PC-9 (cell line): Measurements from ENCODE around the gene PSMD6. TPM values are rescaled to one million over a fixed set of nuclear protein-coding genes. Genes with fewer than 3 reads are reported as not detected.
A peak's percentile ranks its signal among the peaks of the same experiment; 100 is the strongest.

ENCODE experiments used
- BruUV-seq: library from RNA; stranded (reverse); fragments of 400-500 nt; replicated peaks from 2 replicates; lab custom pipeline; 2021; lab: Mats Ljungman, UMichigan
- CTCF ChIA-PET: fragments of 300-600 bp; sonication (Branson Sonifier 250); formaldehyde crosslinking; loops from one replicate; lab custom pipeline; 2022; ENCODE audit warnings: antibody characterized with exemption; lab: Charles Lee
- POLR2A ChIA-PET: fragments of 300-600 bp; sonication (Branson Sonifier 250); formaldehyde crosslinking; loops from one replicate; lab custom pipeline; 2022; ENCODE audit warnings: antibody characterized with exemption; ENCODE audit not compliant: unreplicated experiment; lab: Charles Lee
- DNase-seq, 2 experiments: peaks; one replicate each; pipeline versions ENCODE4 v3.0.0 to v3.0.0-alpha.2; 2015 to 2022; ENCODE audit warnings: mixed read lengths in 1 of 2
- H2AFZ ChIP-seq: fragments of 200-600 bp; sonication (generic); 2 replicates; pipeline ENCODE4 v1.8.1; 2017; ENCODE audit warnings: antibody characterized with exemption
- H3F3A ChIP-seq: fragments of 200-600 bp; sonication (generic); 2 replicates; pipeline ENCODE4 v1.8.1; 2017; ENCODE audit warnings: antibody characterized with exemption, mild to moderate bottlenecking, low read depth; ENCODE audit not compliant: insufficient read depth
- H3K27ac ChIP-seq: fragments of 200-600 bp; sonication (generic); 2 replicates; pipeline ENCODE4 v1.6.1; 2016; ENCODE audit warnings: mixed run types
- H3K27me3 ChIP-seq: fragments of 200-600 bp; sonication (generic); 2 replicates; pipeline ENCODE4 v1.6.1; 2016; ENCODE audit warnings: low read depth, mixed run types; ENCODE audit not compliant: insufficient read depth
- H3K36me3 ChIP-seq: fragments of 200-600 bp; sonication (generic); 2 replicates; pipeline ENCODE4 v1.6.1; 2016; ENCODE audit warnings: low read depth, mixed run types
- H3K4me1 ChIP-seq: fragments of 200-600 bp; sonication (generic); replicated peaks from 2 replicates; pipeline ENCODE4 v1.6.1; 2016; ENCODE audit warnings: mixed run types; ENCODE audit not compliant: insufficient read depth
- H3K4me2 ChIP-seq: fragments of 200-600 bp; sonication (generic); 2 replicates; pipeline ENCODE4 v1.6.1; 2017; ENCODE audit warnings: mixed run types
- H3K4me3 ChIP-seq: fragments of 200-600 bp; sonication (generic); 2 replicates; pipeline ENCODE4 v1.6.1; 2016; ENCODE audit warnings: mixed run types
- H3K79me2 ChIP-seq: fragments of 200-600 bp; sonication (generic); 2 replicates; pipeline ENCODE4 v1.6.1; 2017; ENCODE audit warnings: low read depth, mixed run types
- H3K9me2 ChIP-seq: fragments of 200-600 bp; sonication (generic); 2 replicates; pipeline ENCODE4 v1.8.1; 2017; ENCODE audit warnings: mild to moderate bottlenecking; ENCODE audit not compliant: insufficient read depth
- H3K9me3 ChIP-seq: fragments of 200-600 bp; sonication (generic); 2 replicates; pipeline ENCODE4 v1.8.1; 2016; ENCODE audit warnings: low read depth; ENCODE audit not compliant: insufficient read depth
- H4K20me1 ChIP-seq: fragments of 200-600 bp; sonication (generic); 2 replicates; pipeline ENCODE4 v1.8.1; 2017; ENCODE audit not compliant: insufficient read depth
- EZH2 ChIP-seq: fragments of 200-600 bp; sonication (generic); IDR thresholded peaks from 2 replicates; pipeline ENCODE4 v1.8.0; 2017; ENCODE audit warnings: antibody characterized with exemption, low read depth
- intact Hi-C: fragments of 100-400 bp; cut with micrococcal nuclease; formaldehyde crosslinking; loops from one replicate; pipeline ENCODE4 v1.10.0; 2022; ENCODE audit not compliant: unreplicated experiment
- total RNA-seq: library from RNA; stranded (reverse); gene quantifications from 2 replicates; pipeline ENCODE4 v1.2.3, GENCODE V29; 2021
- TF ChIP-seq, protein P1 (sequence below): fragments of 200-600 bp; sonication (generic); conservative IDR thresholded peaks from 2 replicates; pipeline ENCODE4 v1.6.1; 2017; ENCODE audit warnings: mixed run types, antibody characterized with exemption, mild to moderate bottlenecking, moderate library complexity

The PSMD6 gene
- total RNA-seq, 1 experiment from 2014 or later: 68.8 TPM

DNA sequence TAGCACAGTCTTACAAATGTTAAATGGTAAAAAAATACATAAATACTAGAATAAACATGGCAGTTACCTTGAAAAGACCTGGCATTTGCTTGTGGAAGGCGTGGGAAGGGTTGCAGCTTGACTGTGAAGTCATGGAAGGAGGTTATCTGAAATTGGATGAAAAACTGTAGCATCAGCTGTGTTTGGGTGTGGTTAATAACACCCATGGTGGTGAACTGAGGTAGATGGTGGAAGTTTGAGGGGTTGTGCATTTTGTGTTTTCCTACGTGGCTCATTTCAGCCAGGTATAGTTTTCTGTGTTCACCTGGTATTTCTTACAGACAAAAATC lies 46.5 kb downstream of the PSMD6 start:
- H3K79me2 ChIP-seq: peaks cover 16% of the 10 kb centered on the region
- H3K4me1 ChIP-seq: peaks cover 16% of the 10 kb centered on the region
- H3K9me2 ChIP-seq: no peaks in the 10 kb centered on the region
- TF ChIP-seq EZH2: no peak
- TF ChIP-seq, protein P1, sequence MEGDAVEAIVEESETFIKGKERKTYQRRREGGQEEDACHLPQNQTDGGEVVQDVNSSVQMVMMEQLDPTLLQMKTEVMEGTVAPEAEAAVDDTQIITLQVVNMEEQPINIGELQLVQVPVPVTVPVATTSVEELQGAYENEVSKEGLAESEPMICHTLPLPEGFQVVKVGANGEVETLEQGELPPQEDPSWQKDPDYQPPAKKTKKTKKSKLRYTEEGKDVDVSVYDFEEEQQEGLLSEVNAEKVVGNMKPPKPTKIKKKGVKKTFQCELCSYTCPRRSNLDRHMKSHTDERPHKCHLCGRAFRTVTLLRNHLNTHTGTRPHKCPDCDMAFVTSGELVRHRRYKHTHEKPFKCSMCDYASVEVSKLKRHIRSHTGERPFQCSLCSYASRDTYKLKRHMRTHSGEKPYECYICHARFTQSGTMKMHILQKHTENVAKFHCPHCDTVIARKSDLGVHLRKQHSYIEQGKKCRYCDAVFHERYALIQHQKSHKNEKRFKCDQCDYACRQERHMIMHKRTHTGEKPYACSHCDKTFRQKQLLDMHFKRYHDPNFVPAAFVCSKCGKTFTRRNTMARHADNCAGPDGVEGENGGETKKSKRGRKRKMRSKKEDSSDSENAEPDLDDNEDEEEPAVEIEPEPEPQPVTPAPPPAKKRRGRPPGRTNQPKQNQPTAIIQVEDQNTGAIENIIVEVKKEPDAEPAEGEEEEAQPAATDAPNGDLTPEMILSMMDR: no peak
- H3K27ac ChIP-seq: no peak overlapping the region
- no peaks in the 10 kb centered on the region for H3K9me3 ChIP-seq
- H3K4me2 ChIP-seq: no peak overlapping the region
- ChIA-PET CTCF (no interaction called here), POLR2A (interaction anchor here (0.7 kb wide), 1 partner anchor 639 kb away, joined by 3 read pairs; no protein-coding TSS in a partner anchor)
- no peaks in the 10 kb centered on the region for H3K36me3 ChIP-seq
- no peak overlapping the region for H2AFZ ChIP-seq
- H3K4me3 ChIP-seq: no peak overlapping the region
- H3F3A ChIP-seq: 0 out of 2 replicates have a peak, but pooled peaks cover 4% of the 10 kb centered on the region
- BruUV-seq: no TSS peak
- intact Hi-C loops: loop anchor here (5.0 kb wide), 1 partner anchor 65 kb away; the partner anchor contains the start of gene SCAANT1
- H3K27me3 ChIP-seq: no peaks in the 10 kb centered on the region
- H4K20me1 ChIP-seq: no peaks in the 10 kb centered on the region
- no peak for DNase-seq

DNA sequence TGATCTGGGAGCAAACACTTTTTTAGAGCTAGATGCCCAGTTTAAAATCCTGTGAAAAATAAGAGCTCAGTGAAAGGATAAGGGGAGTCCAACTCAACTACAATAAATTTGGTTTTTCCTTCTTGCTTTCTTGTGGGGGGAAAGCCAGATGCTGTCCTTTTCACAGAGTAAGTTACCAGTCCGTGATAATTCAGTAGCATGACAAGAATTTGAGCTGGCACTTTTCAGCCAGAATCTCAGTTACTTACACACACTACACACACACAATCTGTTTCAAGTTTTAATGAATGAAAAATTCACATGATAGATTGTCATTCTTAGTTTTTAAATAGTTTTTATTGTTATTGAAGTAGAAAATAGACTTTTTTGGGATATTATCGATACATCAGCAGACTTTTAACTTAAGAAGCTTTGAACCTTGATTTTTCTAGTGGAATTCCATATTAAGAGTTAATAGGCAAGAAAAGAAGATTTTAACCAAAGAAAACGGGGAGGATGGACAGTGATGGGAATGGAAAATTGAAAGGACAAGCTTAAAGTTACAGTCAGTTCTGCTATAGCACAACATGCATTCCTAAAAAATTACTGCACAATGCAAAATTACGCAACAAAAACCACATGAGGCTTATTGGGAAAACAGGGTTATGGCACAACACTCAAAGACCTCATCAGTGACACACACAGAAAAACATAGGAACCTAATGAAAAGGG lies 47.0 kb downstream of the PSMD6 start:
- Histone ChIP-seq H3K79me2 (peaks cover 16% of the 10 kb centered on the region), H3K9me3 (no peaks in the 10 kb centered on the region), H3K27ac (no peak overlapping the region), H3K36me3 (no peaks in the 10 kb centered on the region), H3F3A (0 out of 2 replicates have a peak, but pooled peaks cover 4% of the 10 kb centered on the region), H2AFZ (no peak overlapping the region), H3K4me1 (peaks cover 16% of the 10 kb centered on the region), H4K20me1 (no peaks in the 10 kb centered on the region), H3K4me3 (no peak overlapping the region), H3K4me2 (peak overlapping the region; percentile 18; the same call in 1 of the 2 replicates), H3K27me3 (no peaks in the 10 kb centered on the region), H3K9me2 (no peaks in the 10 kb centered on the region)
- intact Hi-C loops: loop anchor here (5.0 kb wide), 1 partner anchor 64 kb away; the partner anchor contains the start of gene SCAANT1
- TF ChIP-seq EZH2: no peak
- TF ChIP-seq, protein P1: no peak
- BruUV-seq: no TSS peak
- ChIA-PET CTCF (no interaction called here), POLR2A (interaction anchor here (0.6 to 0.7 kb wide), 2 partner anchors 121 to 638 kb away, joined by 3 to 5 read pairs; no protein-coding TSS in a partner anchor)
- peak in 1 of 2 experiments; percentile 79 for DNase-seq

DNA sequence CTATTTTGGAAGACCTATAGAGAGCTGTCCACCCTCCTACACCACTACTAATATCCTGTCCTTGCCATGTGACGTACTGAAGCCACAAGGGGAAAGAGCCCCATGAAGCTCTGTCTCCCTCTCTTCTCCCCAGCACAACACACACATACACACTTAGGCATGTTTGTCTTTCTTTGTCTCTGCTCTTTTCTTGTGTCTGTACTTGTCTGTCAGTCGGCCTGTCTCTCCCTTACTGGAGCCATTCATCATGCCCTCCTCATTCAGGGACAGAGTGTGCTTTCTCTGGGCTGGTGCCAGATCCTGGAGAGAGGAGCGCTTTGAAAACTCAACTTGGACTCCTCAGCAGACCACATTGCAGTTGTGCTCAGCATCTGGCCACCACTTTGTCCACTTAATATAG lies 47.6 kb downstream of the PSMD6 start:
- intact Hi-C loops: loop anchor here (5.0 kb wide), 1 partner anchor 63 kb away; the partner anchor contains the start of gene SCAANT1
- POLR2A ChIA-PET: no interaction called here

More for the DNA sequence above, 47.6 kb downstream of the PSMD6 start:
- Histone ChIP-seq H3K4me3 (no peak overlapping the region), H3K4me2 (peak overlapping the region; percentile 18; the same call in 1 of the 2 replicates), H4K20me1 (no peaks in the 10 kb centered on the region), H3F3A (0 out of 2 replicates have a peak, but pooled peaks cover 4% of the 10 kb centered on the region), H3K27ac (no peak overlapping the region), H2AFZ (no peak overlapping the region), H3K36me3 (no peaks in the 10 kb centered on the region), H3K4me1 (peaks cover 16% of the 10 kb centered on the region), H3K79me2 (peaks cover 16% of the 10 kb centered on the region), H3K9me3 (no peaks in the 10 kb centered on the region), H3K9me2 (no peaks in the 10 kb centered on the region), H3K27me3 (no peaks in the 10 kb centered on the region)
- BruUV-seq: no TSS peak
- TF ChIP-seq EZH2: no peak
- TF ChIP-seq, protein P1: no peak
- CTCF ChIA-PET: no interaction called here
- no peak for DNase-seq
